IPS DF 19.7 (cell line): ENCODE data around the gene NR2F2.

Source experiments
- DNase-seq: peaks from one replicate; pipeline ENCODE4 v3.0.0-alpha.2; 2013; ENCODE audit warnings: low read depth, low spot score

The NR2F2 gene

DNA sequence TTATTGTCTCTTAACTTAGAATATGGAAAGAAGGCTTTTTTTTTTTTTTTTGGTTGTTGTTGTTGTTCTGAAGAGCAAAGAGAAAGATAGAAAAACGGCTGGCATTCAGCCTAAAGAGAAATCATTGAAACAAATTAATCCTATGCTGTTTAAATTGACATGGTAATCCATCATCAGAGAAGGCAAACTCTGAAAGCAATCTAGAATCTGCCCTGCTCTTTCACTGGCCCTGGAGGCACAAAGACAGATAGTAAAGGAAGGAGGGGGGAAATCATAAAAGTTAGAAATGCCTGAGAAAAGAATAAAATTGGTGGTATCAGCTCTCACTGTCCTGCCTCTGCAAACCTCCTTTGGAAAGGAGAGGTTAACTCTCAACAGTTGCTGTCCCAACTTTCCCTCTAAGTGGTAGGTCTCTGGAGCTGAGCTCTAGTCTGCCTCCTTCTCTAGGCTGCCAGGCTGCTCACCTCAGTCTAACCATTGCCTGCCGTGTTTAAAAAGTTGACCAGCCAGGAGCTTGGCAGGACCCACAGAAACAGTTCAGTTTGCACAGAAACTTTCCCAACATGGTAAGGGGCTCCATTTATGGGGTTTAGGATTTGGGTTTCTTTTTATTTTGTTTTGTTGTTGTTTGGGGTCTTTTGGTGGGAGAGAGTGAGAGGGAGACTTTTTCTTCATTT, 13.4 kb upstream of the NR2F2 start:
- DNase-seq: no peak

DNA sequence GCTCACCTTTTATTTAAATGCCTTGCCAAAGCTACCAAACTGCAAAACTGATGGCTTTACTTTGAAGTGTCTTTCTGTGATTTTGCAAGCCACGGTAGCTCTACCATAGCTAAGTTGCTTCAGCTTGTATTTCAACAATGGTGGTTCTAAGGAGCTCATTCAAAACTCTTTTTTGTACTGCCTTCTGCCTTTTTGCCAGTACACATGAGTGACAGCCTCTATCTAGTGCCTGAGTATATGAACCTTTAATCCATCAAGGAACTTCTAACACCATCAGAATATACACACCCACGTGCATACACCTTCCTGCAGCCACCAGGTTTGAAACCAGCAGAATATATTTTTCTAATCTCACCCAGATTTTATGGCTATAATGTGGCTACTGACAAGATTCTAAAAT, 10.4 kb upstream of the NR2F2 start:
- no peak for DNase-seq

DNA sequence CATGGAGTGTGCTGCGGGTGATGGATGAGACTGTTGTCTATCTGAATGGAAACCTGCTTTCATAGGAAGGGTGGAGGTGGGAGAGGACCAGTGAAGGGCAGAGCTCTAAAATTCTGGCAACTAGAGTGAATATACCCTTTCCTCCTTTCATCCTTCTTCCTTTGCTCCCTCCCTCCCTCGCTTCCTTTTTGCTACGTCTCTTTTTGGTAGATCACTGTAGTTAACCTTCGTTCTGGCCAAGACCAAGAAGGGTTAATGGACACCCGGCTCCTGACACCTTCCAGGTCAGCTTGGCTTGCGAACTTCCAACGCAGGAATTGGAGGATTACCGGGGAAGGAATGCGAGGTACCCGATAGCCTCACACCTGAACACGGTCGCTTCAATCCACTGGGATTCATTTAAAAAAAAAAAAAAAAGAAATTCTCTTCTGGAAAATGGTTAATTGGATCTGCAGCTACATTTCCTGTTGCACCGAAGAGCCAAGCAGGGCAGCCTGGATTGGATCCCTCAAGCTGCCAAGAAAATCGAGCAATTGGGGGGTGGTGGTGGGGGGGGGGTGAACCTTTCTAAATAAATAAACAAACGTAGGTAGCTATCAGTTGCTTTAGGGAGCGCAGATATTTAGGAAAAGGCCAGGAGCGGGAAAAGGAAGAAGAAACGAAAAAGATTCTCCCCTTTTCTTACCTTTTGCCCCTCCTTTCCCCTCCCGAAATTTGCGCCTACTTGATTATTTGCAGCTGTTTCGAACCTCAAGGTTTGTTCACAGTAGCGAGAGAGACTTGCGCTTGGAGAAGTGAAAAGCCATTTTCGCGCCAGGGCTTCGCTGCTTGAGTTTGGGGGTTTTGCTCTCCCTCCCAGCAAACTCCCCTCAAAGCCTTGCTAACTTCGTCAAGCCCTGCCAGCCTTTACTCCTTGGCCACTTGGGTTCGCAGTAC, 9.5 kb upstream of the NR2F2 start:
- DNase-seq: no peak

DNA sequence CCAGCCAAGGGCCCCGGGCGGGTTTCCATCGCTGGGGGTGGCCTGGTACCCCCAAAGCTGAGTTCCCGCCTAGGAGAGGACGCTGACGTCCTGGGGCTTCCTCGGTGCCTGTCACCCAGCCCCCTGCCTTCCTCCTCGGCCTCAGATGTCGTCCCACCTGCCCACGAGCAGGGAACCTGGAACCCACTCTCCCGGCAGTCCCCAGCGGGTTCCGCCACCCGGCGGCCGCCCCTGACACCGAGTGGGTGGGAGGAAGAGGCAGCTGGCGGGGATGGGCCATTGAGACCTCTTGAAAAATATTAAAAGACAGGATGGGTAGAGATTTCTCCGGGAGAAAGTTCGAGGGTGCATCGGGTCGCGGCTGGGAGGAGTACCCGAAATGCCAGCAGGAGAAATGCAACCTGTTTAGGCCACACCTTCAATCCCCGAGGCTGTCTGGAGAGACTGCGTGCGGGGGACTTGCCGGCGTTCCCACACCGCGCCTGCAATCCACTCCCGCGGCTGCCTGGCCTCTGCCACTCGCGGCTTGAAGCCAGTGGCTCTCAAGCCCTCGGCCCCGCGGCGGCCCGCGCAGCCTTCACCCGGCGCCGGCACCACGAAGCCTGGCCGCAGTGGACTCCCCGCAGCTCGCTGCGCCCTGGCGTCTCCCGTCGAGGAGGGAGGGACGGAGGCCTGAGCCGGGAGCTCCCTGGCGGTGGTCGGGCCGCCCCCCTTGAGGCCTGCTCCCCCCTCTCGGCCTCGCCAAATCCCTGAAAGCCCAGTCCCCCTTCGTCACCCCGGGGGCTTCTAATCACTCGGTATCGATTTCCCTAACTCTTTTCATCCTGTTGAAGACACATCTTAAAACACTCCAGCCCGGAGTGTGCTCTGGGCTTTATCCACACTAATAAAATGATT, 8.6 kb upstream of the NR2F2 start:
- DNase-seq: no peak

DNA sequence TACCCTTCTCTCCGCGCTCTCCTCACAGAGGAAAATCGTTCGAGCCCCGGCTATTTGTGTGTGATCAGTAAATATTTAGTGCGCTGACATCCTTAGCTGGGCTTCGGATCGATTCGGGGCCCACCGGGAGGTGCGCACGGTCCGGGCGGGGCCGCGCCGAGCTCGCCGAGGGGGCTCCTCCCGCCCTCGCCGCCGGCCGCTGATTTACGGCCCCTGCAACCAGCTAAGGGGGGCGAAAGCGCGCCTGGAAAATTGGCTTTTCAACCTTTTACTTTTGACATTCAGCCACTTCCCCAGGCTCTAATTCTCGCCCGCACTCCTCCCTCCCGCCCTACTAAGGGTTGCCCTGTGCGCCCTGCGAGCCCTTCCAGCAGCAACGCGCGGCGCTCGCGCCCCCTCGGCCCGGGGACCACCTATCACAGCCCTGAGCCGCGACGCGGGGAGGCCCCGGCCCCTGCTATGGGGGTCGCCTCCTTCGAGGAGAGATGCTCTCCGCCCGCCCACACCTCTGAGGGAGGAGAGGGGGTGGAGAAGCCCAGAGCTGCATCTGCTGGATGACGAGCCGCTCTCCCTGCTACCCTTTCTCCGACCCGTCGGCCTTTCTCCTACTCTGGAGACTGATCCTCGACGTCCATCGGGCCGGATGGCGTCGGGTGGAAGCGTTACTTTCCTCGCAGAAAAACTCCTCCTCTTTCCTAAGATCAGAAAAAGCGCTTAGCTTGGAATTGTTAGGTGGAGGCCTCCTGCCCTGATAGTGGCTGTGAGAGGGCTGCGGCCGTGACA, 7.8 kb upstream of the NR2F2 start:
- DNase-seq: no peak

DNA sequence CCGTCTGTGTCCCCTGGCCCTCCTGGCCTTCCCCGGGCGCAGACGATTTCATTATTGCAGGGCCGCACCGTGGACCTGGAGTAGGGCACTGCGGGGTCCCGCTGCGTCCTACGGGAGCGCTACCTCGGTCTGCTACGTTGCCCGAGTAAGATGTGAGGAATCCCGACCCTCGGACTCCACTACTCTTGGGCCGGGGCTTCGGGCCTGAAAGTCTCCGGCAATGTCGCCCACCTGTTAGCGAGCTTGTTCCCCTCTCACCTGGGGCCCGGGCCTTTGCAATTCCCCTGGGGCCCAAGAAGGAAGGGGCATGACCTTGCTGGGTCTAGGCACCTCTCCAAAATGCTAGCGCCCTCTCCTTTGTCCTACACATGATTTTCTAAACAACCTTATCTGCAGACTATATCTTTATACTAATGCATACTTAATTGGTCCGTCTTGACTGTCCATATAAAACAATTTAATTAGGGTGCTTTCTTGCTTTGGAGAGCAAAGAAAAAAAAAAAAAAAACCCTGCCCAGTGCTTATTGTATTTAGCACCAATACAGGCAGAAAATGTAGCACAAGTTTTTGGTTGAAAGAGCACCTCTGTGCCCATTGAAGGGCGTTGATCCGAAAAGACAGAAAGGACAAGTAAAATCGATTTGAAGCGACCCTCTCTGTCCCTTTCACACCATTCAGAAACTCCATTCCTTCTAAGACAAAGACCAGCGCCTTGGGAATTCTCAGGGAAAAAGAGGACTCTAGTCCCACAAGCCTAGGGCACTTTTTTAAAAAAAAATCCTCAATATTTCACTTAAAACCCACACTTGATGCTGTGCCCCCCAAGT, 7.0 kb upstream of the NR2F2 start:
- no peak for DNase-seq

DNA sequence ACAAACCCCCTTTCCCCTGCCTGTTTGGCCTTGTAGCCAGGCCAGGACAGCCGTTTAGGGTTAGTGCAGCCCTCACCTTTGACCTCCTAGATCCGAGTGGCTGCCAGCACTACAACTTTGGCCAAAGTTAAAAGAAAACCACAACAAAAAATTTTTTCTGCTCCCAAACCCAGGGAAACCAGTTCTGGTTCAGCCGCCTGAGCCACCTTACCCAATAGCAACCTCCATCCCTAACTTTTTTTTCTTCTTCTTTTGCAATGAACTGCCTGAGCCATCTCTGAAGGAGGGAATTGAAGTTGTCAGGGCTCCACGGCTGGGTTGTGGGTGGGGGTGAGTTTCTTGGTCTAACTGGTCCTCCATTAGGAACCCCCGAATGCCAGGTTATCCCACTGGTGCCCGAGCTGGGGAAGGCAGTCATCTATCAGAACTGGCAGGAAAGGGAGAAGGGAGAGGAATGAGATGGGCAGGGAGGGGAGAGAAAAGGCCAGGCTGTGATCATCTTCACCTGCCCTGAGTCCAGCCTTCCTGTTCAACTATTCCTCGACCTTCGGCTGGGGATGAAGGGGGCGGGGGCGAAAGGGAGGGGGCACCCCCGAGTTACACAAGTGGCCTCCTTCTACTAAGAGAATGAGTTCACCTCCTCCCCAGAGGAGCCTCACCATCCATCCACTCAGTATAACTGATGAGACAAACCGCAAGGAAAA, 6.2 kb upstream of the NR2F2 start:
- no peak for DNase-seq

DNA sequence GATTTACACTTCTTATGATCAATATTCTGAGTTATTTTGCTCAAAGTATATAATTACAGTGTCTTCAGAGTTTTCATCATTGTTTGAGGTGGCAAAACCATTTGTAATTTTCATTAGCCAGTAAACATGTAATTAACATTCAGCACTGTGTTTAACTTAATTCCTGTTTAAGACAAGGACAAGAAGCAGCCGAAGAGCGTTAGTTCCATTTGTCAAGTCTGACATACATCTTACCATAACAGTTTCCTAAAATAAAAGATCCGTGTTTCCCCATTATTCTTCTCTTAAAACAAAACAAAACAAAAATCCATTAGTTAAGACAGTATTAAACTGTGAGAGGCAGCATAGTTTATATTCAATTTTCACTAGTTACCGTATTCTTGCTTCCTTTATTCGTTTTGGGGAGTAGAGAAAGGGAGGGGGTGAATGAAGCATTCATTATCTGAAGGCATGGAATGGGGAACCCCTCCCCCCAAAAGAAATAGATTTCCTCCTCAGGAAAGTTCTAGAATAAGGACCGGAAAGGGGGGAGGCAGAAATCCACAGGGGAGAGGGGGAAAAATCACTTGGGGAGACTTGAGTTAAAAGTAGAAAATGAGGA, 5.5 kb upstream of the NR2F2 start:
- no peak for DNase-seq

DNA sequence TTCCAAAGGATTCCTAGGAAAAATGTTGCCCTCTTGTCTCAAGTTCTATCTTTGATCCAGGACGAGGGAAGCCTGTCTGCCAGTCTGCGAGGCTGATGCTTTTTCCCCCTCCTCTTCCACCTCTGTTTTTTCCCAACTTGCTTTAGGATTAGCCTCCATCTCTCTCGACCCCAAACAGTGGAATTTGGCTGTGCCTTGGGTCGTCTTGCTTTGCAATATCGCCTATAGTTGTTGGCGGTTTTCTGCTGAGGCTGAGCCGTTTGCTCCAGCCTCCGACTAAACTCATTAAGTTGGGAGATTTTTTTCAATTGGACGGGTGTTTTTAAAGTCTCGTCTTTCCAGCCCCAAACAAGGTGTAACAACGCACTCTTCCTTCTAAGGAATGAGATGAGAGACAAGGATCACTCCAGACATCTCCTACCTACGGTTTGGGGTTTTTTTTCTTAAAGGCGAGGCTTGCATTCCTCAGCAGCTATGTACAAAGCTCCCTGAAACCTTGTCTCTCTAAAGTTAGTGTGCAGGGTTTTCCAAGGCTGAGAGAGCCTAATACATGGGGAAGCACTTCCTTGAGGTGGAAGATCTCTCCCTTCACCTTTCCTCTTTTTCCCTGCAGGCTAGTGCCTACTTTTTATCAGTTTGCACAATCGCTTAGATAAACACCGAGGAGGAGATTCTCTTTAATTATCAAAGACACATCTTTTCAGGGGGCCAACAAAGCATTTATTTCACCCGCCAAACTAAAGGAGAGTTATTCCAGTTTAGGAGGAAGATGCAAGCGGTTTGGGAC, 4.8 kb upstream of the NR2F2 start:
- no peak for DNase-seq

DNA sequence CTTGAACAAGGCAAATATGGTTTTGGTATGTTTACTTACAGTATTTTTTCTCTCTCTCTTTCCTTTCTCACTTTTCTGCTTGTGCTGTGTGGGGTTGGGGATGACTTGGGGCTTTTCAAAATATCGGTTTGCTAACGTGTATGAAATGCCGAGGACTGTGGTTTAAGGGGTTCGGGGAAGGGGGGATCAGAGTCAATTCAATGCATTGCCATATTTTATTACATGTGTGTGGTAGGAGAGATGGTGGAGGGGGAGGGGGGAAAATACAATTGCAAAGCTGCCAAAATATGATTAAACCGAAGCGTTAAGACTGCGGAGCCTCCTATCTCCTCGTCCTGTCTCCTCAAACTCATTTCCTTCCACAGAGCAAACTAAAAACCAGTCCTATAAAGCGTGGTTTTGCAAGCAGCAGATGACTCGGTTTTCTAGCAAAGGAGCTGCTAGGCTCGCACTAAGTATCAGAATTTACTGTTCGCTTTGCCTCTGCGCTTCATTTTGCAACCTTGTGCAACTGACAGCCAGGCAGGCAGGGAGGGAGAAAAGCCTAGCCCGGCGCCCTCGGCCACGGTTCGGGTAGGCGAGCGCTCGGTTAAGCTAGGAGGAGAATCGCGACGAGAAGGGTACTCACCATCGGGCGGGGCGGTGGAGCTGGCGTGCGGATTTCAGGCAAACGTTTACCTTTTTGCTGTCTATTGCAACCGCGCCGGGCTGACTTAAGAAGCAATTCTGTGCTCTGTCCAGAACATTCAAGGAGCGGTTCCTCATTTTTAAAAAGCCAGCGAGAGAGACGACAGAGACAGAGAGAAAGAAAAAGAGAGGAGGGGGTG, 4.0 kb upstream of the NR2F2 start:
- no peak for DNase-seq

DNA sequence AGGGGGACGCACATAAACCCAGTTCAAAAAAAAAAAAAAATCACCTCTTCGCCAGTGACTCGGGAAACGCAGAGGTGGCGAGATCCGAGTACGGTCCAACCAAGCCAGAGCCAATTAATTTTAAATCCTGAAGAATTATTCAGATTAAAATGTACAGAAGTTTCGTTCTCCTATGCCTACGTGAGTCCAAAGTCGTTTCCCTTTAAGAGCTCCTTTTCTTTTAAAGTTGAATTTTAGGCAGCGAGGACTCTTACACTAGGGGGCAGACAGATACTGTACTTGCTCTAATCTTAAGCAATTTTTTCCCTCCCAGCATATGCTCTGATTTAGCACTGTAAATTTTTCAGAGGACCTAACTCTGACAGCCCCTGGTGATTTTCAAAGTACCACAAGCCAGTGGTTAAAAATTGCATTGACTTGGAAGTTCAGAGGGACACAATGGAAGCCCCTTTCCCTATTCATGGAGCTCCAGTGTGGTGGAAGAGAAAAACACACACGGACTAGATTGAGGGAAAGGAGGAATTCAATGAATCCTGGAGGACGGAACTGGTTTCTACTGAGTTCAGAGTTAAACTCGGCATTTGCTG, 3.3 kb upstream of the NR2F2 start:
- DNase-seq: no peak

DNA sequence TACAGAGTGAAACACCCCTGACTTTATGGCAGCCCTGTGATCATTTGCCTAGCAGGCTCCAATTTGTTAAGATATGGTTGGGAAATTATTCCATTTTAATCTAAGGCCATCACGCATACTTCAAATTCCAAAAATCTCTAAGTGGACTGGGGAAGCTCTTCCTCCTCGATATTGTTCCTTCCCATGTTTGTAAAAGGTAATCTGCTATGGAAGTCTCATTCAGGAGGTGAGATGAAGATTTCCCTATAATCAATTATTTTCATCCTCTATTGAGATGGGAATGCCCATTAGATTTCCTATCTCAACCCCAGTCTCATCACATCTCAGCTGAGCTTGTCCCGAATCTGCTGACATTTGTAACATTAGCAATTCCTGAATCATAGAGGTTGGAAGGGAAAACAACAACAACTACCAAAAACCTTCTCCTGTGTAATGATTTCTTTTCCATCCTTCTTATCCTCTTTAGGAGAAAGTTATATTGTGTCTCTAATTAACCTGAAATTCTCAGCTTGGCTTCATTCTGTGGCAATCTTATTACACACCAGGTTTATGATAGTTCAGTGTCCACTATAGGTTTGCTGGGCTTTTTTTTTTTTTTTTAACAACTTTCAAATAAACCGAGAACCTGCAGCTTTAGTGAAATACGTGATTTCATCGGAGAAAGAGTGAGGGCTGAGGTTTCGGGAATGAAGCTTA, 2.2 kb upstream of the NR2F2 start:
- DNase-seq: no peak

DNA sequence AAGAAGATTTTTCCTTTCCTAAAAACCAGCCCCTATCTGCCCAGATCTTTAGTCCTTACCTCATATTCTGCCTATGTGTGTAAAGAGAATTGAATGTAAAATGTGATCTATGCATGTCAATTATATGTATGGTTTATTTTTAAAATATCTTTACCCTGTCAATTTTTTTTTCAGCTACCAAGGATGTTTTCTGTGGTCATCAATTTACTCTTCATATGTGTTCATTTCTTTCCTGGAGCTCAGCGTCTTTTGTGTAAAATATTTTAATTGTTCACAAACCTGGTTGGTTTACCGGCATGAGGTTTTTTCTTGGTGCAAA, 1.7 kb upstream of the NR2F2 start:
- no peak for DNase-seq

DNA sequence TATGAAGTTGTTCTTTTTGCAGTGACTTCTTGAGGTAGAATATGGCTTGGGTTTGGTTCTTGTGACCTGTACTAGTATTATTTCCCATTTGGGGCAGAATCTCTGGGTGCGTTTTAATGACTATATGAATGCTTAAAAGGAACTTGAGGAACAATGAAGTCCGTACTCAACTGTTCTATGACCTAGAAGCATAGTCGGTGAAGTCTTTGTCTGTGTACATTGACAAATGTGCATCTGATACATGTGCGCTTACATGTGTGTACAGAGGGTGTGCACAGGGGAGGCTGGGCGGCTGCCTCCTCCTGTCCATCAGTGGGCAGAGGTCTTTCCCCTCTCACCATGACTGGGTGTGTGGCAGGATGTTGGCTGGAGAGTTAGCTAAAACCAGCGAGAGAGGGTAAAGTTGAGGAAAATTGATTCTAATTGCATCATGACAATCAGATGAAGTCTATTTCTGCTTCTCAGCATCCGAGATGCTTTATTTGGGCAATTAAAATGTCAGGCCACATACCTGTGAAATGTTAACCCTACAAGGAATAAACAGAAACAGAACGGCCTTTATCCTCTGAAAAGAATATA, 1.0 kb upstream of the NR2F2 start:
- no peak for DNase-seq

DNA sequence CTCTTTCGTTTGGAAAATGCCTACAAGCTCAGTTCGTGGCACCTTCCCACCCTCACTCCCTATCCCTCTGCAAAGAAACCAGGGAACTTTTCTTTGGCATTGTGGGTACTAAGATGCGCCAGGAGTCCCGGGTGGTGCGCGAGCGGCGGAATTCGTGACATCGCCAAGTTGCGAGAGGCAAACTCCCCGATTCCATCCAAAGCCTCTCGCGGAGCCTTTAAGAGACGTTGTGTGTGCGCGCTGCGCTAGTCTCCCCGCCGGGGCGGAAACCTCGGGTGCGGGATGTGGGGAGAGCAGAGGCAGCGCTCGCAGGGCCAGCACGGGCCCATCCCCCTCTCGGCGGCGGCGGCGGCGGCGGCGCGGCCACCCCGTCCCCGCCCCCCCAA, 443 bp upstream of the NR2F2 start:
- no peak for DNase-seq

DNA sequence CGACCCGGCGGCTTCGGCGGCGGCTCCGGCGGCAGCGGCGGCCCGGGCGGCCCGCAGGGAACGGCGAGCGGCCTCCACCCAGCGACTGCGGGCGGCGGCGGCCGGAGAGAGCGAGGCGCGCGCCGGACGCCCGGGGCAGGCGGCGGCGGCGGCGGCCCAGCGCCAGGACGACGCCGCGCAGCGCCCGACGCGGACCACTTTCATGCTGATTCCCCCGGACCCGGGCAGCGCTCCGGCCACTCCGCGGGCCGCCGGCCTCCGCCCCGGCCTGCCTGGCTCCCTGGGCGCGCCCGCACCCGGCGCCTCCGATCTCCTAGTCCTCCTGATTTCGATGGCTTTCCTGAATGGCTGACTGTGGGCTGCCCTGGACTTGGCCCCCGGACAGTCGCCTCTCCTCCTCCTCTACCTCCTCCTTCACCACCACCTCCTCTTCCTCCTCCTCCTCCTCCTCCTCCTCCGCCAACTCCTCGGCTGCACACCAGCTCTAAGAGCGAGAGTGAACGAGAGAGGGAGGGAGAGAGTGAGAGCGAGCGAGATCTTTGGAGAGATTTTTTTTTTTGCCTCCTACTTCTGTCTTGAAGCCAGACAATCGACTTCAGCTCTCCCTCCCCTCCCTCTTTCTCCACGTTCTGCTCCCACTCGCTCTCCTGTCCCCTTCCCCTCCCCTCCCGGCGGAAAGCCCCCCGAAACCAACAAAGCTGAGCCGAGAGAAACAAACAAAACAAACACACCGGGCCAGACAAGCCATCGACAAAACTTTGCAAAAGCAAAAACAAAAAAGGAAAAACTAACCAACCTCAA, 844 bp downstream of the NR2F2 start:
- DNase-seq: no peak
